Endothelial cell of umbilical vein (primary cell): ENCODE measurements around the gene ABCA1. TPM values are rescaled to one million over a fixed set of nuclear protein-coding genes. Genes with fewer than 3 reads are reported as not detected.

Source experiments
- BruUV-seq: library from RNA; stranded (reverse); fragments of 400-500 nt; replicated peaks from 2 replicates; lab custom pipeline; 2021; lab: Mats Ljungman, UMichigan
- CTCF ChIA-PET: fragments of 300-600, 350-600 bp; sonication (Branson Sonifier 250); formaldehyde crosslinking; loops from one replicate; lab custom pipeline; 2021; ENCODE audit warnings: antibody characterized with exemption, inconsistent platforms; lab: Charles Lee
- POLR2A ChIA-PET: fragments of 300-600, 350-600 bp; sonication (Branson Sonifier 250); formaldehyde crosslinking; loops from one replicate; lab custom pipeline; 2021; ENCODE audit warnings: antibody characterized with exemption, inconsistent platforms; lab: Charles Lee
- DNase-seq: peaks from one replicate; pipeline ENCODE4 v3.0.0-alpha.2; 2011; ENCODE audit warnings: low read depth, low spot score
- FAIRE-seq: peaks from 2 replicates; lab custom pipeline; 2011; peaks lifted over from hg19 to GRCh38; lab: Jason Lieb, UNC
- H2AFZ ChIP-seq: 2 replicates; pipeline ENCODE4 v1.6.0; 2012; ENCODE audit warnings: low read depth, low read length, control low read depth, inconsistent platforms
- H3K27ac ChIP-seq: 2 replicates; pipeline ENCODE4 v1.5.1; 2011; ENCODE audit warnings: low read depth, mild to moderate bottlenecking, control low read depth, low read length, moderate library complexity; ENCODE audit not compliant: insufficient read depth
- H3K27me3 ChIP-seq, 2 experiments: 2 replicates each; pipeline versions ENCODE4 v1.6.0 to v1.6.1; 2011; ENCODE audit warnings: low read length in 2 of 2, mixed read lengths in 1 of 2; ENCODE audit not compliant: control insufficient read depth in 2 of 2, insufficient read depth in 2 of 2
- H3K36me3 ChIP-seq, 2 experiments: 2 replicates in 1 of 2; 3 replicates in 1 of 2; pipeline ENCODE4 v1.5.1; 2011; ENCODE audit warnings: low read length in 2 of 2, mild to moderate bottlenecking in 1 of 2, moderate library complexity in 1 of 2; ENCODE audit not compliant: control insufficient read depth in 2 of 2, insufficient read depth in 2 of 2; ENCODE audit errors: extremely low read depth in 1 of 2
- H3K4me1 ChIP-seq: 3 replicates; pipeline ENCODE4 v1.5.1; 2011; ENCODE audit warnings: mild to moderate bottlenecking, low read length; ENCODE audit not compliant: control insufficient read depth, insufficient read depth; ENCODE audit errors: extremely low read depth
- H3K4me2 ChIP-seq: 2 replicates; pipeline ENCODE4 v1.6.1; 2011; ENCODE audit warnings: low read length, control low read depth, mixed read lengths; ENCODE audit not compliant: insufficient read depth
- H3K4me3 ChIP-seq, 3 experiments: fragments of 200-600 bp in 1 of 3; sonication (generic), shearing (Covaris generic) in 1 of 3; replicated peaks in 1 of 3; 2 replicates each; pipeline ENCODE4 v1.5.1; 2011 to 2016; ENCODE audit warnings: control low read depth in 3 of 3, low read length in 3 of 3, mild to moderate bottlenecking in 2 of 3, inconsistent platforms in 1 of 3, low read depth in 1 of 3, moderate library complexity in 1 of 3; ENCODE audit not compliant: insufficient read depth in 1 of 3
- H3K79me2 ChIP-seq: 2 replicates; pipeline ENCODE4 v1.6.0; 2012; ENCODE audit warnings: low read length, inconsistent platforms; ENCODE audit not compliant: control insufficient read depth, insufficient read depth
- H3K9ac ChIP-seq: replicated peaks from 2 replicates; pipeline ENCODE3; 2011; ENCODE audit warnings: low read length, control low read depth; ENCODE audit not compliant: insufficient read depth; ENCODE audit errors: extremely low read depth
- H3K9me1 ChIP-seq: replicated peaks from 3 replicates; pipeline ENCODE4 v1.6.0; 2011; ENCODE audit warnings: mild to moderate bottlenecking, low read length; ENCODE audit not compliant: control insufficient read depth, insufficient read depth; ENCODE audit errors: extremely low read depth
- H3K9me3 ChIP-seq: replicated peaks from 2 replicates; pipeline ENCODE4 v1.5.1; 2012; ENCODE audit warnings: low read length, inconsistent platforms; ENCODE audit not compliant: control insufficient read depth, insufficient read depth
- H4K20me1 ChIP-seq: replicated peaks from 2 replicates; pipeline ENCODE3; 2011; ENCODE audit warnings: mild to moderate bottlenecking, low read length; ENCODE audit not compliant: control insufficient read depth, insufficient read depth; ENCODE audit errors: extremely low read depth
- EZH2 ChIP-seq: IDR thresholded peaks from 2 replicates; pipeline ENCODE4 v1.6.1; 2012; ENCODE audit warnings: borderline replicate concordance, low read depth, mild to moderate bottlenecking, moderate library complexity, low read length, inconsistent platforms; ENCODE audit not compliant: severe bottlenecking
- FOS ChIP-seq: IDR thresholded peaks from 2 replicates; pipeline ENCODE4 v1.6.1; 2011; ENCODE audit warnings: mild to moderate bottlenecking, low read length, moderate library complexity, borderline replicate concordance; ENCODE audit not compliant: insufficient read depth
- GATA2 ChIP-seq: IDR thresholded peaks from 2 replicates; pipeline ENCODE4 v1.7.0; 2011; ENCODE audit warnings: low read depth, mild to moderate bottlenecking, moderate library complexity, mixed read lengths, low read length; ENCODE audit not compliant: insufficient read length, insufficient read depth
- JUN ChIP-seq: IDR thresholded peaks from 2 replicates; pipeline ENCODE4 v1.6.1; 2011; ENCODE audit warnings: borderline replicate concordance, low read depth; ENCODE audit not compliant: insufficient read length, insufficient read depth
- MYC ChIP-seq: IDR thresholded peaks from one replicate; pipeline ENCODE4 v1.6.1; 2011; ENCODE audit warnings: mild to moderate bottlenecking, low read depth, low read length
- POLR2A ChIP-seq: IDR thresholded peaks from 2 replicates; pipeline ENCODE4 v1.6.1; 2012; ENCODE audit warnings: low read depth, mild to moderate bottlenecking, control low read depth, low read length
- POLR2AphosphoS5 ChIP-seq: IDR thresholded peaks from 2 replicates; pipeline ENCODE4 v1.6.1; 2012; ENCODE audit warnings: low read depth, mild to moderate bottlenecking, control low read depth, low read length, moderate library complexity; ENCODE audit not compliant: insufficient read depth
- dilution Hi-C: fragments of 300-500 bp; cut with MboI; formaldehyde crosslinking; loops from one replicate; pipeline ENCODE4 v1.15.0; 2019; ENCODE audit warnings: low sequenced_read_pairs; ENCODE audit not compliant: extremely low pct_ligation_motif_present
- intact Hi-C: fragments of 100-400 bp; cut with micrococcal nuclease; formaldehyde crosslinking; loops from one replicate; pipeline ENCODE4 v1.10.0; 2022
- polyA plus RNA-seq, 4 experiments: library from polyadenylated mRNA; depleted of rRNA in 3 of 4; stranded (reverse) in 3 of 4; unstranded in 1 of 4; fragments of >200 nt; gene quantifications; 2 replicates each; pipeline versions ENCODE4 v1.2.1 to v1.2.3, GENCODE V29; 2011 to 2012; ENCODE audit warnings: missing spikeins in 1 of 4
- total RNA-seq: library from RNA; stranded (reverse); gene quantifications from 2 replicates; pipeline ENCODE4 v1.2.3, GENCODE V29; 2021
- TF ChIP-seq, protein P1 (sequence below): IDR thresholded peaks from 2 replicates; pipeline ENCODE4 v1.6.1; 2011; ENCODE audit not compliant: insufficient read depth, insufficient read length
- TF ChIP-seq, protein P2 (sequence below), 2 donors: IDR thresholded peaks; 1 replicate in 1 of 2; 2 replicates in 1 of 2; pipeline ENCODE4 v1.5.1; 2011; ENCODE audit warnings: low read length in 2 of 2, mild to moderate bottlenecking in 2 of 2, moderate library complexity in 2 of 2, control low read depth in 1 of 2, inconsistent platforms in 1 of 2, low read depth in 1 of 2; ENCODE audit not compliant: insufficient read depth in 1 of 2; ENCODE audit errors: extremely low read depth in 1 of 2

The ABCA1 gene
- total and polyA plus RNA-seq, 2 donors (not counting 3 experiments of a cell fraction or from before 2014, with no cell fraction given) = 2.4 to 9.8 TPM

DNA sequence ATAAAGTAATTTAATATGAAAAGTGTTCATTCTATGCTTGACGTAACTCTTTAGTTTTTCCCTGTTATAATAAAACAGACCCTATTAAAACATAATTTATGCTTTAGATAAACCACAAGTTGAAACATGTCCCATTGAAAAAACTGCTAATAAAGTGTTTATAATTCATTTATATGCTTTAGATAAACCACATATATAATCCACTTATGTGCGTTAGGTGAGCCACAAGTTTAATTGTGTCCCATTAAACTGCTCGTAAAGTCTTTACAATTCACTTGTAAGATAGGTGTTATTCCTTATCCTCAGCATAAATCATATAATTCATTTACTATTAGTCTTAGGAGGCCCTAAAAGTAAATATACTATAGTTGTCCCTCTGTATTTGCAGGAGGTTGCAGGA lies 160.4 kb downstream of the ABCA1 start:
- no peak for TF ChIP-seq MYC
- TF ChIP-seq FOS = no peak
- no peak for TF ChIP-seq GATA2
- TF ChIP-seq POLR2AphosphoS5 = no peak
- TF ChIP-seq JUN = no peak
- TF ChIP-seq, protein P1, sequence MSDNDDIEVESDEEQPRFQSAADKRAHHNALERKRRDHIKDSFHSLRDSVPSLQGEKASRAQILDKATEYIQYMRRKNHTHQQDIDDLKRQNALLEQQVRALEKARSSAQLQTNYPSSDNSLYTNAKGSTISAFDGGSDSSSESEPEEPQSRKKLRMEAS = no peak
- no peak for TF ChIP-seq POLR2A
- TF ChIP-seq, protein P2, sequence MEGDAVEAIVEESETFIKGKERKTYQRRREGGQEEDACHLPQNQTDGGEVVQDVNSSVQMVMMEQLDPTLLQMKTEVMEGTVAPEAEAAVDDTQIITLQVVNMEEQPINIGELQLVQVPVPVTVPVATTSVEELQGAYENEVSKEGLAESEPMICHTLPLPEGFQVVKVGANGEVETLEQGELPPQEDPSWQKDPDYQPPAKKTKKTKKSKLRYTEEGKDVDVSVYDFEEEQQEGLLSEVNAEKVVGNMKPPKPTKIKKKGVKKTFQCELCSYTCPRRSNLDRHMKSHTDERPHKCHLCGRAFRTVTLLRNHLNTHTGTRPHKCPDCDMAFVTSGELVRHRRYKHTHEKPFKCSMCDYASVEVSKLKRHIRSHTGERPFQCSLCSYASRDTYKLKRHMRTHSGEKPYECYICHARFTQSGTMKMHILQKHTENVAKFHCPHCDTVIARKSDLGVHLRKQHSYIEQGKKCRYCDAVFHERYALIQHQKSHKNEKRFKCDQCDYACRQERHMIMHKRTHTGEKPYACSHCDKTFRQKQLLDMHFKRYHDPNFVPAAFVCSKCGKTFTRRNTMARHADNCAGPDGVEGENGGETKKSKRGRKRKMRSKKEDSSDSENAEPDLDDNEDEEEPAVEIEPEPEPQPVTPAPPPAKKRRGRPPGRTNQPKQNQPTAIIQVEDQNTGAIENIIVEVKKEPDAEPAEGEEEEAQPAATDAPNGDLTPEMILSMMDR (IDR thresholded peaks at IDR 0.05; ENCODE audit: extremely low read depth in 1 of 2, insufficient read depth in 1 of 2, low read depth in 1 of 2, low read length in 2 of 2) = no peak
- no peak for TF ChIP-seq EZH2
- H2AFZ ChIP-seq = no peak overlapping the region
- H4K20me1 ChIP-seq = no peaks in the 10 kb centered on the region
- H3K9me3 ChIP-seq = no peaks in the 10 kb centered on the region
- H3K27ac ChIP-seq = no peak overlapping the region
- H3K27me3 ChIP-seq = no peaks in the 10 kb centered on the region
- no peak overlapping the region for H3K9ac ChIP-seq
- dilution Hi-C loops (no loop called here), intact Hi-C loops (no loop called here)
- no TSS peak for BruUV-seq
- no peak for DNase-seq
- ChIA-PET CTCF (interaction anchor here (1.0 kb wide), 1 partner anchor 13 kb away, joined by 3 read pairs; no protein-coding TSS in a partner anchor), POLR2A (no interaction called here)
- no peak for FAIRE-seq
- no peaks in the 10 kb centered on the region for H3K79me2 ChIP-seq
- no peaks in the 10 kb centered on the region for H3K9me1 ChIP-seq
- H3K4me3 ChIP-seq = no peak overlapping the region
- H3K4me1 ChIP-seq = peaks cover 6% of the 10 kb centered on the region
- no peak overlapping the region for H3K4me2 ChIP-seq
- H3K36me3 ChIP-seq = no peaks in the 10 kb centered on the region
